HG02970 (cell line): ENCODE data around the gene MAP2.
"Not testable (repeated sequence)": the region's sequence is repeated elsewhere in the genome, so short reads cannot be mapped to it uniquely, and the experiment has no call there.

Source experiments
- ATAC-seq: cut with Tn5 transposase; IDR thresholded peaks from one replicate; pipeline ENCODE4 v1.9.1; 2021; ENCODE audit warnings: mild to moderate bottlenecking, moderate library complexity, moderate number of reproducible peaks; ENCODE audit not compliant: unreplicated experiment, low FRiP score

The MAP2 gene

DNA sequence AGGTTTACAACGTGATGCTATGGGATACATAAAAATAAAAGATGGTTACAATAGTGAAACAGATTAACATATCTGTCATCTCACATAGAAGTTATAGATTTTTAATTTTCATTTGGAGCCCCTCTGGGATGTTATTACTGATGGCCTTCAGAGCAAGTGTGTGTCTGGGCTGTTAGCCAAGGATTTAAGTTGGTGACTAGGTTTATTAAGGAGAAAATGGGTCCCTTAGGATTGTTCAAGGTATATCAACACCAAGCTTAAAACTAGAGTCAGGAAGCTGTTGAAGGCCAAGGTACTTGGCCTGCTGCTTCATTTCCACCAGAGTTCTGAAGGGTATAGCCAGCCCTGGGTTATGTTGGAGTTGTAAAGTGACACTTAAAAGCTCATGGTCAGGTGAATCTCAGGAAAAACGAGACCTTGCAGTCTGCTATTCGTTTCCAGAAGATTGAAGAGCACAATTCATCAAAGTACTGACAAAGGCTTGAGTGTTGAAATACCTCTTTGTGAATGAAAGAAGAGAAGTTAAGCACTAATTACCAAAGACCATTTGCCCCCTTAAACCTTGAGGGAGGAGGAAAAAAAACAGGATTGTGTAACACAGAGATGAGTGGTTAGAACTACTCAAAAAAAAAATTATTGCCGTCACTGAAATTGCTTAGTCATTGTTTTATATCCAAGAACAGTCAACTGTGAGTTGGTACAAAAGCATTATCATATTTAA, 48.4 kb downstream of the MAP2 start:
- ATAC-seq = no peak

DNA sequence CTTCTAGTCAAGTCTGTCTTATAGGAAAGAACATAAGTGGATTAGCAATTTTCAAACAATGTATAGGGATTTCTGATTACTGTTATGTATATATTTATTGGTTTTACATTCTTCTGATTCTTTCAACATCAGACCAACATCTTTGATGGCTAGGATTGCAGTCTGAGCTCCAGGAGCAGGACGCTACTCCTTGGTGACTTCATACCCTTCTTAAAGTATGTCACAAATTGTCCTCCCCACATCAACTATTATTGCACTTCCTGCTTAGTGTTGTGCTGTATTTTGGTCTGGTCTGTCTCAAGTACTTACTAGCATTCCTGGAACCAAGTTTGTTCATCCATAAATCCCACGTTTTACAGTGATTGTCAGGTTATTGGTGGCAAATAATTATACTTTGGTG, 49.0 kb downstream of the MAP2 start:
- no peak for ATAC-seq

DNA sequence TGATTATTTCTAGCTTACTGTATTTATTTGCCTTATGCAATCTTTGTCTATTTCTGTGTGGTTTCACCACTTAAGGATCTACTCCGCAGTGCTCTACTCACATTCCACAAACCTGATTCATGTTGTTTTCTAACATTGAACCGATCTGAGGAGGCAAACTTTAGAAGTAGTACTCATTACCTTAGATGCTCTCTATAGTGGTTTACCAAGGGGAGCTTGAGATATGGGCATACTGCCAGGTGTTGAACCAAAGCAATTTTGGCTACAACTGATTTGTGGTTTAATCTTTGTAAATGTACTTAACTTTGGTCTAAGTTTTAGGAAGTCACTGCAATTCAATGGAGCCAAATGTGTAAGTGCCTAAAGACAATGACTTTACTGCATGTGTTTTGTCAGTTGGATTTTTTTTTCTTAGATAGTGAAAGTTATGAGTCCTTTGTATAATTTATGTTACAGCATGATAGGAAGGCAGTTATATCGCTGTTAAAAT, 50.1 kb downstream of the MAP2 start:
- ATAC-seq = no peak

DNA sequence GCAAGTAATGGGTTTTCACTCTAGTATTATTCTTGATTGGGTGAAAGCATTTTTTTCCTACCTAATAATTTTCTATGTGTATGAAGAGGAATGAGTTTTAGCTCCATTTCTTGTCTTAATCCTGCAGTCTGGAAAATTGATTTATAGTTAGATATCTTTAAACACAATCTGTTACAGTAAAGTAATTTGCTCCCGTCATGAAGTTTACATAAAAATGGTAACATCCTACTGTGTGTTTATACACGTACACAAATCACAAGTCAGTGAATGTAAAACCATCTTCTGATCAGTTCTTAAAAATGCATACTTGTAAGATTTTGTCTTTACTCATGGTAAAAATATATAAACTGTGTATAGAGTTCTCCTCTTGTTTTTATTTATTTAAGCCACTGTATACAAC, 51.1 kb downstream of the MAP2 start:
- ATAC-seq = no peak

DNA sequence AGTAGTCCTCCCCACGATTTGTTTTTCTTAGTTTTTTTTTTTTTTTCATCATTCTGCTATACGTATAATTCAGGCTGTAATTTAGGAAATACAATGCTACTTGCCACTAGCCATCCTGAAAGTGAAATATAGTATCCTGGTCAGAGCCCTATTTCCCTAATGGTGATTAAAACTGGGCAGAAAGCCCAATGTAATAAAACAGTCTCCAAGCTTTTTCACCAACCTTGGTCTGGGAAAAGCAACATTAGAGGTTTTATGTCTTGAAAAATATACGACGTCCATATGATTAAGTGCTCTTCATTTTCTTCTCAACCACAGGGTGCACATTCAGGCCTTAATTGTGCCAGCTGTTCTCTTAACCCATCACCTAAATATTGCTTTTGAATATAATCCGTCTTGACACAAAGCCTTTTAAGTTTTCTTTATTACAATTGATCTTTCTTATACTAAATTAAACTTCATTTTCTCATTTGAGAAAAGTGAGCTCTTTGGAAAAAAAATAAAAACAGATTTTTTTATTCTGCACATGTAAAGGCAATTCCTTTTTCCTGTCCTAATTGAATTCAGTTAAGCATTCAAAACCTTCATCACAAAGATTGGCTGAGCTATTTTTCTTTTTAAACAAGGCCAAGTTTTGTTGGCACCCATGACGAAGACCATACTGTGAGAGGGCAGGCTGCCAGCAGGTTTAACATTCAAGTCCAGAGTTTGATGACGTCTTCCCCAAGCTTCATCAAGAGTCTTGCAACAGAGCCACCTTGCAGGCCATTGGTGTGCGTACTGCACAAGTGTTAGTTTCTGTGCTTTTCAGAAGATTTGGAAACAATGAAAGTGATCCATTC, 52.7 kb downstream of the MAP2 start:
- no peak for ATAC-seq

DNA sequence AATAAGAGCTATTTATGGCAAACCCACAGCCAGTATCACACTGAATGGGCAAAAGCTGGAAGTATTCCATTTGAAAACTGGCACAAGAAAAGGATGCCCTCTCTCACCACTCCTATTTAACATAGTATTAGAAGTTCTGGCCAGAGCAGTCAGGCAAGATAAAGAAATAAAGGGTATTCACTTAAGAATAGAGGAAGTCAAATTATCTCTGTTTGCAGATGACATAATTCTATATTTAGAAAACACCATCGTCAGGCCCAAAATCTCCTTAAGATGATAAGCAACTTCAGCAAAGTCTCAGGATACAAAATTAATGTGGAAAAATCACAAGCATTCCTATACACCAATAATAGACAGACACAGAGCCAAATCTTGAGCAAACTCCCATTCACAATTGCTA, 68.4 kb downstream of the MAP2 start:
- not testable (repeated sequence) for ATAC-seq

DNA sequence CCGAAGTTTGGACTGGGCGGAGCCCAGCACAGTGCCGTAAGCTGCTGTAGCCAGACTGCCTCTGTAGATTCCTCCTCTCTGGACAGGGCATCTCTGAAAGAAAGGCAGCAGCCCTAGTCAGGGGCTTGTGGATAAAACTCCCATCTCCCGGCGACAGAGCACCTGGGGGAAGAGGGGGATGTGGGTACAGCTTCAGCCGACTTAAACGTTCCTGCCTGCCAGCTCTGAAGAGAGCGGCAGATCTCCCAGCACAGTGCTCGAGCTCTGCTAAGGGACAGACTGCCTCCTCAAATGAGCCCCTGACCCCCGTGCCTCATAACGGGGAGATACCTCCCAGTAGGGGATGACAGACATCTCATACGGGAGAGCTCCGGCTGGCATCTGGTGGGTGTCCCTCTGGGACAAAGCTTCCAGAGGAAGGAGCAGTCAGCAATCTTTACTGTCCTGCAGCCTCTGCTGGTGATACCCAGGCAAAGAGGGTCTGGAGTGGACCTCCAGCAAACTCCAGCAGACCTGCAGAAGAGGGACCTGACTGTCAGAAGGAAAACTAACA, 71.3 kb downstream of the MAP2 start:
- not testable (repeated sequence) for ATAC-seq

DNA sequence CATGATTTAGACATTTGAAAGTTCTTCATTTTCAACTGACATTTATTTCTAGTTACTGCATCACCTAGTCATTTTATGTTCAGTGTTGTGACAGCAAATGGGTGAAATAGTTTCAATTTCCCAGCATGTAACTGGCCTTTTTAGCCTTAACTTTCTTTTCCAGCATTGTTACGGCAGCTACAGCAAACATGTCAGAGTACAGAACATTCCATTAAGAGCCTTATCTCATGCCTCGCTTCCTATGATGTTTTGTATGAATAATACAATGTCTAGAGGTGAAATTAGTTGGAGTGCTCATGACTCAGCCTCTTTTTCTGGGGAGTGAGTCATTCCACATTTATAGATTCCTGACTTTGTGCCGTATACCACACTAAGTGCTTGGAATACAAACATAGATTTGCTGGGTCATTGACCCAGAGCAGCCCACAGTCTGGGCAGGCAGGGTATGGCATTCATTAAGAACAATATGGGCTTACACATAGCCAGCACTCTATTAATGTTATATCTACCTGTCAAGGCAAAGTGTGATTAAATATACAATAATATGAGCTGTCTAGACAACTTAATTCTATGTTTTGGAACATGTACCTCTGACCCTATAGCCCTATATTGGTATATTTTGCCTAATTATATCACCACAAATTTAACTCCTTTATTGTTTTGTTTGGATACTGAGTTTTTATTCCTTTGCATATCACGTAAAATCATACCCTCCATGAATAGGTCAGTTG, 72.2 kb downstream of the MAP2 start:
- ATAC-seq = no peak

DNA sequence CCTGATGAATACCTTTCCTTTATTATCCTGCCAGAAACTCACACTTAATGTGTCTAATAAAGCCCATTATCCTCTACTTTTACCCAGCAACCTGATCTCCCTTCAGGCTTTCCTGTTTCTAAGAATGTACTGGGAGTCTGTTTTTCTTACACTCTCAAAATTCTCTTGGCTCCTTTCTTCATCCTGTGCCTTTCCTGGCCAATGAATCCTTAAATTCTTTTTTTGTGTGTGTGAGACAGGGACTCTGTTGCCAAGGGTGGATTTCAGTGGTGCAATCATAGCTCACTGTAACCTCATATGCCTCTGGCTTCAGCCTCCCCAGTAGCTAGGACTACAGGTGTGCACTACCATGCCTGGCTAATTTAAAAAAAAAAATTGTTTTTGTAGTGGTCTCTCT, 72.7 kb downstream of the MAP2 start:
- no peak for ATAC-seq

DNA sequence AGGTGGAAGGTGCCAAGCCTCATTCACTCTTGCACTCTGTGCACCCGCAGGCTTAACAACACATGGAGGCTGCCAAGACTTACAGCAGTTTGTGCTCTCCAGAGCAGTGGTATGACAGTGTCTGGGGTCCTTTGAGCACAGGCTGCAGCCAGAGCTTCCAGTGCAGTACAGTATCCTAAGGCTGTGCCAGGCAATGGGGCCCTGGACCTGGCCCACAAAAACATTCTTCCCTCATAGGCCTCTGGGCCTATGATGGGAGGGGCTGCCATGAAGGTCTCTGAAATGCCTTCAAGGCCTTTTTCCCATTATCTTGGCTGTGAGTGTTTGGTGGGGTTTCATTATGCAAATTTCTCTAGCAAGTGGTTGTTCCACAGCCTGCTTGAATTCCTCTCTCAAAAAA, 74.8 kb downstream of the MAP2 start:
- no peak for ATAC-seq

DNA sequence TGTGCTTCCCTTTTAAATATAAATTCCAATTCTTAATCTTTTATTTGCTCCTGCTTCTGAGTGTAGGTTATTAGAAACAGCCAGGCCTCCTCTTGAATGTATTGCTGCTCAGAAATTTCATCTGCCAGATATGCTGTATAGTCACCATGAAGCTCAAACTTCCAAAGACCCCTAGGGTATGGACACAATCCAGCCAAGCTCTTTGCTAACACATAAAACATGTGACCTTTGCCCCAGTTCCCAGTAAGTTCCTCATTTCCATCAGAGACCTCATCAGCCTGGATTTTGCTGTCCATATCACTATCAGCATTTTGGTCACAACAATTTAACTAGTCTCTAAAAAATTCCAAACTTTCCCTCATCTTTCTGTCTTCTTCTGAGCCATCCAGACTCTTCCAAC, 75.2 kb downstream of the MAP2 start:
- ATAC-seq = no peak

DNA sequence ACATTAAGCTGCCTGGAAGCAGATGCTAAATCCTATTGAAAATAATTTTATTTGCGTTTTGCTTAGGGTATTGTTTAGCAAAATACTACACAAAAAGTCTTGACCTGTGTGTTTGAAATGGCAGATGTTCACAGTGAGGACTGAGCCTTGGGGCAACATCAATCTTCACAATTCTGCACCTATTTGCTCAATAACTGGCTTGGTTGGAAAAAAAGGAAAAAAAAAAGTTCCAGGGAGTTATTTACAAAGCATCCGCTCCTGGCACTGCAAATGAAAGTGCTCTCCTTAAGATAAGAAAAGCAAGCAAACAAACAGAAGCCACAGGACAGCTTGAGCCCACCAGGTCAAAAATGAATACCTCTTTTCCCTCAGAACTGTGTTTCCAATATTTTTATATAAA, 77.7 kb downstream of the MAP2 start:
- ATAC-seq = no peak

DNA sequence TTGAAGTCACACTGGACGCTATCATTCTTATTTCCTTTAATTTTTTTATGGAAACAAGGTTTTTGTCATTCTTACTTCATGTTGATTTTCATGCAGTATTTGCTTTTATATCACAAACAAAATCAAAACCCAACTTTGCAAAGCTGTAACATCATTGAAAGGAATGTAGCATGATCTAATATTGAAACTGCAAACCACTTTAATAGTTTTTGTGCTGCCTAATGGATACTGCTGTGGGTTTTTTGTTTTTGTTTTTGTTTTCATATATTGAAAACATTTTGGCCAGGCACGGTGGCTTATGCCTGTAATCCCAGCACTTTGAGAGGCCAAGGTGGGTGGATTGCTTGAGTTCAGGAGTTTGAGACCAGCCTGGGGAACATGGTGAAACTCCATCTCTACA, 81.6 kb downstream of the MAP2 start:
- no peak for ATAC-seq

DNA sequence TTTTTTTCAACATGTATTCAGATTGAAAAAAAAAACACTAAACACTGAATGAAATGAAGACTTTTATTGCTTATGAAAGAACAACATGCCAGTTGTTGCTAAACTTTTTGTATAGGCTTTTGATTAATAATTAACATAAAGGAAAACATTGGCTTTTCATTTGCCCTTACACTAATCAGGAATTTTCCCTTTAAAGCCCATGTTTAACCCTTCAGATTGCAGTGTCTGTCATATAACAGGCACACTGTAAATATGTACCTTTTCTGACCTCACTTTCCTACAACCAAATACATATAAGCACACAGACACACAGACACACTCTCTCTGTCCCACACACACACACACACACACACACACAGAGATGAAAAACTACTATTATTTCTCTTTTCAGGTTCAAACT, 84.4 kb downstream of the MAP2 start:
- no peak for ATAC-seq

DNA sequence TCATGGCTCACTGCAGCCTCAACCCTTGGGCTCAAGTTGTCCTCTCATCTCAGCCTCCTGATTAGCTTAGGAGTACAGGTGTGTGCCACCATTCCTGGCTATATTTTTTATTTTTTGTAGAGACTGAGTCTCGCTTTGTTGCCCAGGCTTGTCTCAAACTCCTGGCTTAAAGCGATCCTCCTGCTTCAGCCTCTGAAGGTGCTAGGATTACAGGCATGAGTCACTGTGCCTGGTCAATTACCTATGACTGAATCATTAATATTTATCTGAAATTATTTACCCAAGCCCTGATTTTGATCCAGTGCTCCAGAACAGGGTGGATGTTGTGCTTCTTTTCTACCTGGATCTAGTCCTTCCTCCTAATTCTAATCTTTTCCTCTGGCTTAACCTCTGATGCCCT, 87.8 kb downstream of the MAP2 start:
- ATAC-seq = no peak

DNA sequence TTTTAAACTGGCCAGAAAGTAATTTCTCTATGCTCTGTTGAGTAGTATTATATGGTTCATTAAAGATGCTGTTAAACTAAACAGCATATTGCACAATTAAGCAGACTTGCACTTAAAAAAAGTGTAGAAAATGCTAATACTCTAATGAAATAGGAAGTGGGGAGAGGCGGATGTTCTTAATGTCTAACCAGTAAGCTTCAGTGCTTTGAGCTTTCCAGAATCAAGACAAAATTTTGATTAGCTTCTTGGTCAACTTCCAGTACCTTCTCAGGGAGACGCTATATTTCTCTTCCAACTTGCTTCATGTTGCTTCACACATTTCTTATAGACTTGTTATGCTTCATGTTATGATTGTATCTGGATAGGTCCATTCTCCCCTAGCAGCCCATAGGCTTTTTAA, 89.1 kb downstream of the MAP2 start:
- no peak for ATAC-seq

DNA sequence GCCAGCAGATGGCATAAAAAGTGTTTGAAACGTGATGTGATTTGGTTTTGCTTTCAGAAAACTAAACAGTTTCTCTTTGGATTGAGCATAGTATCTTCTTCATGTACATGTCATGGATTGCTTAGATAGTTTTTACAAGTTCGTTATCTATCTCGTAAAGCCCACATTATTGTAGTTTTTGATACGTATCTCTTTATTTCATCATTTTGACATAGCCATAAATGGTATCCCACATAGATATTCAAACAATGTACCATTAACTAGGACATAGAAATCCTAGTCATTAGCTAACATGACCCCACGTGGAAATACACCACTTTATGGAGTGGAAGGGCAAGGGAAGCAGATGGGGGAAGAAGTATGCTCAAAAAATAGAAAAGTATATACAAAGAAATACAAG, 93.6 kb downstream of the MAP2 start:
- no peak for ATAC-seq

DNA sequence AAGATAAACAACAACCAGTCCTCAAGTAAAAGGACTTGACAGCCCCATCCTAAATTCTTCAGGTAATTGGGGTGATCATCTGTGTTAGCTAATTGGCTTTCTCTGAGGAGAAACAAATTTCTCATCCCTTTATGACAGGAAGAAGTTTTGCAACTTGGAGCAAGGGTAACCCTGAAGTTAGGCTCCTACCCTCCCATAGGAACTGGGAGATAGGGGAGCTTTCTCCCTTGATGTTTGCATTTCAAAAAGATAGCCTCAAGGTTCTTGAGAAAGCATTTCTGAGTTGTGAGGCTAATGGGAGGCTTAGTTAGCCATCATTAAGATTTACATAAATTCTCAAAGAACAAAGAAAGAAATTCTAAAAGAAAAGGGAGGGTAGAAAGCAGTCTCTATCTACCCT, 95.4 kb downstream of the MAP2 start:
- no peak for ATAC-seq

DNA sequence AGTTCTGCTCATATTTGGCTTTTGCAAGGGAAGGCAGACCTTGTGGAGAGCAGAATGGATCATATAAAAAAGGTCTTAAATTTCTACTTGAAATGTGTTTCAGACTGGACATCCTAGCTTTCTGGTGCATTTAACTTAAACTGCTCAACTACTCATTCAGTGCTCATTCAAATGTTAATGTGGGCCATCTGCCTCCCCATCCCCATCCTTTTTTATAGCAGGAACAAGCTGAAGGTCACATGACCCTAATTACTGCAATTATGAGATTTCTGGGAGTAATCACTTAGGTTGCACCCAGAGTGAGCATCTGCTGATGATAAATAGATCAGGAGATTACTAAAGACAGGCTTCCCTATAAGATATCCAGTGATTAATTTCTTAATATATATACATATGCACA, 96.1 kb downstream of the MAP2 start:
- no peak for ATAC-seq

DNA sequence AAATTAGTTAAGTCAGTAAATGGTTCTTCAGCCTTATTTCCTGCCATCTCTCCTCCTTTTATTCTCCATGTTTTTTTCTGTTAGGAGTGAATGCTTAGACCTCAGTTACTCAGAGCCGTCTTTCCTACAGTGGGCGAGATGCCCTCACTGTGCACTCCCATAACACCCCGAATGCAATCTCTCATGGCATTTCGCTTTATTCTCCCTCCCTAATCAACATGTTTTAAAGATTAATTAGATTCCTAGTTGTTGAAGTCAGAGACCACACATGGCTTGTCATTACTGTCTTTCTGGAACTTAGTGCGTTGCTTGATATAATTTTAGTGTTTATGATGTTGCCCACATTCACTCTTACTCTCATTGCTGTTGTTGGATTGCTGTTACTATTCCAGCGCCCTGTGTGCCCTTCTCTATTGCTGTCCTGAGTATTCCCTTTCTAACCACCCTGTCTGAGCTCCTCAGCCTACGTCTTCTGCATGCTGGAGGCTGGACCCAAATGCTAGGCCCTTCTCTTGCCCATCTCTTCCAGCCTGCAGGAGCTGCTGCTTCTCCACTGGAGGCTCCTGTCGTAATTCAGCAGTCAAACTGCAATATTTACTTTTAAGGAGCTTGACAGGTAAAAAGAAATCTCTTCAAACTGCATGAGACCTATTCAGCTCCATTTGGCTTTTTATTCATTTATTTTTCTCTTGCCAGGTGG, 99.3 kb downstream of the MAP2 start:
- ATAC-seq = no peak
